ENCODE results near the gene SCARB1.
"Not testable (repeated sequence)": the region's sequence is repeated elsewhere in the genome, so short reads cannot be mapped to it uniquely, and the experiment has no call there.

Gene SCARB1

GRCh38 chr12:124904306-124905098, 40.8 kb upstream of the SCARB1 start:
- H3K4me3 ChIP-seq = peak overlapping the region; percentile 46

GRCh38 chr12:124902916-124903315, 39.3 kb upstream of the SCARB1 start:
- no peak overlapping the region for H3K4me3 ChIP-seq
- TF ChIP-seq CTCF (IDR thresholded peaks at IDR 0.05) = no peak
- H3K27ac ChIP-seq = no peak overlapping the region
- DNase-seq (ENCODE audit: low spot score) = no peak

More at GRCh38 chr12:124904306-124905098, 40.8 kb upstream of the SCARB1 start:
- TF ChIP-seq CTCF (IDR thresholded peaks at IDR 0.05) = no peak
- DNase-seq (ENCODE audit: low spot score) = peak; percentile 93
- peak overlapping the region; percentile 50 to 81 for H3K27ac ChIP-seq

- no peak overlapping the region for H3K27ac ChIP-seq
- DNase-seq (ENCODE audit: low spot score) = no peak
- TF ChIP-seq CTCF (IDR thresholded peaks at IDR 0.05) = no peak
- no peak overlapping the region for H3K4me3 ChIP-seq
These were observed 37.3 kb upstream of the SCARB1 start for GRCh38 chr12:124901003-124901402.

- H3K27ac ChIP-seq; H3K4me3 ChIP-seq; DNase-seq (ENCODE audit: low spot score): not testable (repeated sequence)
These were observed 36.7 kb upstream of the SCARB1 start for GRCh38 chr12:124900345-124900795.

GRCh38 chr12:124898923-124899294, 35.2 kb upstream of the SCARB1 start:
- H3K27ac ChIP-seq = no peak overlapping the region
- DNase-seq (ENCODE audit: low spot score) = no peak
- no peak overlapping the region for H3K4me3 ChIP-seq
- no peak for TF ChIP-seq CTCF (IDR thresholded peaks at IDR 0.05)

GRCh38 chr12:124898200-124898922, 34.7 kb upstream of the SCARB1 start:
- Histone ChIP-seq H3K27ac (no peak overlapping the region), H3K4me3 (no peak overlapping the region)
- peak; percentile 24 for TF ChIP-seq CTCF (IDR thresholded peaks at IDR 0.05)
- DNase-seq (ENCODE audit: low spot score) = no peak

GRCh38 chr12:124896461-124896860, 32.8 kb upstream of the SCARB1 start:
- DNase-seq (ENCODE audit: low spot score) = no peak
- Histone ChIP-seq H3K4me3 (no peak overlapping the region), H3K27ac (no peak overlapping the region)
- no peak for TF ChIP-seq CTCF (IDR thresholded peaks at IDR 0.05)
